HG03280 (cell line): ENCODE results near the gene TEKTIP1.

Experiments
- ATAC-seq: cut with Tn5 transposase; IDR thresholded peaks from one replicate; pipeline ENCODE4 v1.9.1; 2021; ENCODE audit warnings: mild to moderate bottlenecking, moderate library complexity; ENCODE audit not compliant: unreplicated experiment

Gene TEKTIP1

DNA sequence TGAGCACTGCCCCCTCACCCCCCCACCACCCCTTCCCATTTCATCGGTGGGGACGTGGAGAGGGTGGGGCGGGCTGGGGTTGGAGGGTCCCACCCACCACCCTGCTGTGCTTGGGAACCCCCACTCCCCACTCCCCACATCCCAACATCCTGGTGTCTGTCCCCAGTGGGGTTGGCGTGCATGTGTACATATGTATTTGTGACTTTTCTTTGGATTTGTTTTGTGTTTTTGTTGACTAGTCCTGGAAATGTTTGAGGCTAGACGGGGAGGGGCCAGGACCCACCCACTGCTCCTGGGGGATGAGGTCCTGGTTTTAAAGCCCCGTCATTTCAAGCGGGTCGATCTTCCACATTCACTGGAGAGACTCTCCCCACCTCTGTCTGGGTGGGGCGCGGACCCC lies 3.0 kb upstream of the TEKTIP1 start:
- no peak for ATAC-seq

DNA sequence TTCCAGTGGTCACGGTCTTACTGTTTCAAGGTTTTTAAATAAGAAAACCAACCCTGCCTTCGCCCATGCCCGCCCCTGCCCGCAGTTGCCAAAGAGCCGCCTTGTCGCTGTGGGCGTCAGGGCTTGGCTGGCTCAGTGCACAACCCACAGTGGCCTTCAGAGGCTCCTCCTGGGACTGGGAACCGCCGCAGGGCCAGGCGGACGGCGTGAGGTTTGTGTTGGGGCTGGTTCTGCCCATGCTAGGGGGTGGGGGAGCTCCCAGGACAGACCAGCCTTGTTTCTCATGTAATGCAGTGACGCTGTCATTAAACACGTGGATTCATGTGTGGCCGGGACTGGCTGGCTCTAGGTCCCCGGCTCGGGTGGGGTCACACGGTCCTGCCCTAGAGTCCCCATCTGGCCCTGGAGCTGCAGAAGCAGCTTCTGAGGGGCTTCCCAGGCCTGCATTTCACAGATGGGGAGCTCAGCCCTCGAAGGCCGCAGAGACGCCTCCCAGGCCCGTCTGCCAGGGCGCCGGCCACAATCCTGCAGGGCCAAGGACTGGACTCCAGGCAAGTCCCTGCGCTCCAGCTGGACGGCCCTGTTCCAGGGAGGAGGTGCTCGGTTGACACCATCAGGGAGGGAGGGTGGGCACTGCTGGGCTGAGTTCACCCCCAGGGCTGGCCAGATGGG lies 2.4 kb upstream of the TEKTIP1 start:
- ATAC-seq: no peak

DNA sequence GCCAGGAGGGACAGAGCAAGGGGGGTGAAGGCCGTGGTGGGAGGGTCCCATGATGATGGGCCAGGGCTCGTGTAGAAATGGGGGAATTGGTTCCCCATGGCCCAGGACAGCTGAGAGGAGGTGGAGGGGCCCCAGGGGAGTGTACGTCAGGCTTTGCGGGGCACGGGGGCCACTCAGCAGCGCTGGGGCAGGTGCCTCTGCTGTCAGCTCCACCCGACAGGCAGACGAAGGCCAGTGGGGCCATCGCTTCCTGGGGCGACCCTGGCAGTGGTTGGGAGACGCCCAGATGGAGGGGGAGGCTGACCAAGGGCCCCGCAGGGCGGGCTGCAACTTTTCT lies 1.9 kb upstream of the TEKTIP1 start:
- no peak for ATAC-seq

DNA sequence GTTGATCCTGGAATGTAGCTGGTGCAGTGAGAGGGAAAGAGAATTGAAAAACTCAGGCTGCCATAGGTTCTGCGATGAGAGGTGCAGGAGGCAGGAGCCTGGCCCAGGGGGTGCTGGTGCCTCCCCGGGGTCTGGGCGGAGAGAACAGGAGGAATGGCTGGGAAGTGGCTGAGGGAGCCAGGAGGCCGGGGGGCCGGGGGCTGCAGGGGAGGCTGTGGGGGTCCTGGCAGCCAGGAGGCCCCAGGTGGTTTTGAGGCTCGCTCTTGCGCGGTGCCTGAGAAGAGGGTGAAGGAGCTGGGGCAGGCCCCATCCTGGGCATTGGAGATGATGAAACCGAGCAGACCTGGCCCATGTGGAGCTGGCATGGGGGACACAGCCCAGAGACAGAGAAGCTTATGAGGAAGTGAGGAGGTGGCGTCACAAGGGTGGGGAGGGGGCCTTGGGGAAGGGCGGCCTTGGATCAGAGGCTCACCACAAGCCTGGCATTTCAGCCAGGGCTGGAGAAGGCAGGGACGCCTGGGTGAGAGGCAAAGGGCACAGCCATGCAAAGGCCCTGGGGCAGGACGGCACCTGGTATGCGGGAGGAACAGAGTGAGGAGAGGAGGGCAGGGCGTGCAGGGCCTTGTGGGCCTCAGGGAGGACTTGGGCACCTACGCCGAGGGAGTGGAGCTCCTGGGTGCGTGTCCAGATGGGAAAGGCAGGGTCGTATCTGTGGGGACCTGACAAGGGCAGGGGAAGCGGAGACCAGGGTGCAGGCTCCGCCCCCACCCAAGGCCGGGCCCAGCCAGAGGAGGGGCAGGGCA lies 1.3 kb upstream of the TEKTIP1 start:
- ATAC-seq: no peak

DNA sequence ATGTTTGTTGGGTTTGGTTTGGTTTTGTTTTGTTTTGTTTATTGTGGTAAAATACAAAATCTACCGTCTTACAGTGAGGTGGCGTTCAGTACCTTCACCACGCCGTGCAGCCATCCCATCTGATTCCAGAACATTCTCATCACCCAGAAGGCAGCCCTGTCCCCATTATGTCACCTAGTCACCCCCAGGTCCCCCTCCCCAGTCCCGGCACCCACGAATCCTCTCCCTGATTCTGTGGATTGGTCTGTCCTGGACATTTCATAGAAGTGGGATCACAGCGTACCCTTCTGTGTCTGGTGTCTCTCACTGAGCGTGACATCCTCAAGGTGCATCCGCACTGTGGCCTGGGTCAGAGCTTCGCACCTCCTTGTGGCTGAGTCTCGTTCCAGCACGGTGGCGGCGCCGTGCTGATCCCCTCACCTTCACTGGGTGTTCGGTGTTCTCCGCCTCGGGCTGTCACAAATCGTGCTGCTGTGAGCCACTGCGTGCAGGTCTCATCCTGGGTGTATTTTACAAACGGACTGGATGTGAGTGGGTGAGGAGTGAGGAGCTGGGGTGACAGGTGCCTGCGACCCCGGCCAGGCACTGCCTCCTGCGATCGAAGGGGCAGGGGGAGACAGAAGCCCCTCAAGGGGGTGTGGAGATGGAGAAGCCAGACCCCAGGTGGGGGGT lies 580 bp upstream of the TEKTIP1 start:
- ATAC-seq: no peak

DNA sequence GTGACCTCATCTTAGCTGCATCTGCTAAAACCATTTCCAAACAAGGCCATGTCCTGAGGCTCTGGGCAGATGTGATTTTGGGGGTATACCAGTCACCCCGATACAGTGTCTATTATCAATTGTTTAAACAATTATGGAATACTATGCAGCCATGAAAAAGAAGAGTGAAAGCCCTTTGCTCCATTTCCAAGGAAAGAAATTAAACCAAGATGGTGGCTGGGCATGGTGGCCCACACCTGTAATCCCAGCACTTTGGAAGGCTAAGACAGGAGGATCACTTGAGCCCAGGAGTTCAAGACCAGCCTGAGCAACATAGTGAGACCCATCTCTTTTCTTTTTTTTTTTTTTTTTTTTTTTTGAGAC lies 763 bp downstream of the TEKTIP1 start:
- ATAC-seq: no peak

DNA sequence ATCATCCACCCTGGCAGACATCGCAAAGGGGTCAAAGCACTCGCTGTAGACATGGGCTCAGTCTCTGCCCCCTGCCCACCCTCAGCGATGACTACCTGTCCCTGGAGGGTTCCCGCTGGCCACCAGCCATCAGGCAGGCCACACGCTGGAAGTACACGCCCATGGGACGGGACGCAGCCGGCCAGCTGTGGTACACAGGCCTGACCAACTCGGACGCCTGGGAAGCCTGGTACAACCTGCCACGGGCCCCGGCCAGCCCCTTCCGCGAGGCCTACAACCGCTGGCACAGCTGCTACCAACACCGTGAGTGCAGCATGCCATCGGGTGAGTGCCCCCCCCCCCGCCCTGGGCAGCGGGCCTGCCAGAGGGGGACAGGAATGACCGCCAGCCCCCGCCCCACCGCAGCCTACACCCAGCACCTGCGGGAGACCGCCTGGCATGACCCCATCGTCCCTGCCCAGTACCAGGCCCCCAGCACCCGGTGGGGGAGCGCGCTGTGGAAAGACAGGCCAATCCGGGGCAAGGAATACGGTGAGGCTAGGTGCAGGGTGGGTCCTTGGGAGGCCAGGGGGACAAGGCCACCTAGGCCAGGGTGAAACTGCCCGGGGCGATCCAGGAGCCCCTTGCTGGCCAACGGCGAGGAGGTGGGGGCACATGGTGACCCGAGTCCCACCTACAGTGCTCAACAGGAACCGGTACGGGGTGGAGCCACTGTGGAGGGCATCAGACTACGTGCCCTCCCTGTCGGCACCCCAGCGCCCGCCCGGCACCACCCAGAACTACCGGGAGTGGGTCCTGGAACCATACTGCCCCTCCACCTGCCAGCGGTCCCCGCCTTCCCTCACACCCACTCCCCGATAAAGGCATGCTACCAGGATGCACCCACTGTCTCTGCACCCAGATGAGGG lies 4.4 kb downstream of the TEKTIP1 start:
- no peak for ATAC-seq

DNA sequence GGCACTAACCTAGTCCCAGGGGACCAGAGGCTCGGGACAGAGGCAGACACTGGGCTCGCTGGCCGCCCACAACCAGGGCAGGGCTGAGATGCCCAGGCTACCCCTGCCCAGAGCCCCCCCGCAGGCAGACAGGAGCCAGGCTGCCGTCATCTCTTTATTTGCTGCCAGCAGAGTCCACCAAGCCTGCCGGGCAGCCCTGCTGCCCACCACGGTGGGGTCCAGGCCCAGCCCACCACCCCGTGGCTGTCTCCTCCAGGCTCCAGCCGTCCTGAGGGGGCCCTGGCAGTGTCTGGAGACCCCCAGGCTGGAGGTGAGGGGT lies 5.0 kb downstream of the TEKTIP1 start:
- no peak for ATAC-seq

DNA sequence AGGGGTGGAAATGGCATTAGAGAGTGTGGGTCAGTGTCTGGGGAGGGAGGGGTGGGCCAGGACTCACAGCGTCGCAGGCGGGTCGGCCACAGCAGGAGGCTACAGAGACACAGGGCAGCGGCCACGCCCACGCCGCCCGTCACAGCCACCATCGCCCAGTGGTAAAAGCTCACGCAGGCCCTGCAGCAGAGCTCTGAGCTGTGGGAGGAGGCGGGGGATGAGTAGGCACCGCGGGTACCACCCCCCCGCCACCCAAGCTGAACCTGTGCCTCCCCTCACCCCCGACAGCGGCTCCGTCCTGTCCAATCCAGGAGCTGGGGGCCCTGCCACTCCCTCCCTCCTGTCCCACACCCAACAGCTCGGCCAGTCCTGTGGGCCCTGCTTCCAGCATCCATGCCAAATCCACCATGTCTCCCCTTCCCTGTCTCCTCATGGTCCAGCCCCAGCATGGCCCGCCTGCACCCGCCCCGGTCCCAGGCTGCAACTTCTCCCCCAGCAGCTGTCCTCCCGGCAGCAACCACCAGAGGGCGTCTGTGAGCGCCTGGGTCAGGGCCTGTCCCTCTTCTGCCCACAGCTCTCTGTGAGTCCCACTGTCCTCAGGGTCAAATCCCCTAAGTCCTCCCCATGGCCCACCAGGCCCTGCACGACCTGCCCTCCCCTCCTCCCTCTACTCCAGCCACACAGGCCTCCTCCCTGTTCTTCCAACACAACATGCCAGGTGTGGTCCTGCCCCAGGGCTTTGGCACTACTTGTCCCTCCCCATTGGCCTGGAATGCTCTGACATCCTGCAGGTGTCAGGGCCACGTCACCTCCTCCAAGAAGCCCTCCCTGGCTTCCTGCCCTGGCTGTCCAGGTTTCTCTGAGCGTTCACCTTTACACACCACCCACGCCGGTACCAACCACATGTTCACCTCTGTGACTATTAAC lies 6.0 kb downstream of the TEKTIP1 start:
- no peak for ATAC-seq

DNA sequence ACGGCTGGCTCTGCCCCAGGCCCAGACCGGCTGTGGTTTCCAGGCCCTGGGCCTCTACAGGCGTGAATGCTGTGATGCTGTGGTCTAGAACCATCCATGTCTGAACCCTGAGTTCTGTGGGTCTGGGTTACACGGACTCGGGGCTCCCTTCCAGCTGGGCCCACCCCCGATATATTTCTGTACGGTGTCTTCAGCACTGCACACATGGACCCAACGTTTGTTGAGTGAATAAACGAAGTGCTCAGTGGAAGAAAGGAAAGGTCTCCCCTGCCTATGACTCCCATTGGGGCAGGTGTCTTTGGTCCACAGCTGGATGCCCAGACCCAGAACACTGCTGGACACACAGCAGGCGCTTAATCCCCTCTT lies 6.7 kb downstream of the TEKTIP1 start:
- no peak for ATAC-seq

DNA sequence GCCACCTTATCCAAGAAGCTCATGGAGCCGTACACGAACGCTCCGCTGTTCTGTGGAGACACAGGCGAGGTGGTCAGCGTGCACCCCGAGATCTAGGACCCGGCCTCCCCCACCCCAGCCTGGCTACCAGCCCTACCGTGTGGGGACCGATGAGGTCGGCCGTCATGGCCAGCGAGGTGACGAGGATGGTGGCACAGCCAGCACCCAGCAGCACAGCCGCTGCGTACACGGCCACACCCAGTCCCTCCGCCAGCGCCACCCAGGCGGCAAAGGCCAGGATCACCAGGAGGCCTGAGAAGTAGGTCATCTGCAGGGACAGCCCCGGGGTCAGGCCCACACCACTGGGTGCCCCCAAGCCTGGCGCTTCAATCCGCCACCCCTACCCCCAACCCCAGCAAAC lies 7.1 kb downstream of the TEKTIP1 start:
- no peak for ATAC-seq

DNA sequence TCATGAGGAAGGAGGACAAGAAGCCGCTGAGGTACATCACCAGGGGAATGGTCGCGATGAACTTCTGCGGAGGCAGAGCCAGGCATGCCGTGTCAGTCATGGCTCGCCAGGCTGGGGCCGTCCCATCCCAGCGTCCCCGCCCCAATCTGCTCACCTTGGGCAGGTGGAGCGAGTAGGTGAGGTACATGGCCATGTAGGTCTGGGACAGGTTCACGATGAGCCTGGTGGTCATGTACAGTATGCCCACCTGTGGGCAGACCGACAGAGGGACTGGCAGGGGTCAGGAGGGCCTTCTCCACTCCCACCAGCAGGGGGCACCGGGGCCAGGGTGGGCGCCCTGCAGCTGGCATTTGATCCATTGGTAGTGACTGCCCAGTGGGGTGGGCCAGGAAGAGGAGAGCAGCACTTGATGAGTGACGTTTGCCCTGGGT lies 8.3 kb downstream of the TEKTIP1 start:
- no peak for ATAC-seq

DNA sequence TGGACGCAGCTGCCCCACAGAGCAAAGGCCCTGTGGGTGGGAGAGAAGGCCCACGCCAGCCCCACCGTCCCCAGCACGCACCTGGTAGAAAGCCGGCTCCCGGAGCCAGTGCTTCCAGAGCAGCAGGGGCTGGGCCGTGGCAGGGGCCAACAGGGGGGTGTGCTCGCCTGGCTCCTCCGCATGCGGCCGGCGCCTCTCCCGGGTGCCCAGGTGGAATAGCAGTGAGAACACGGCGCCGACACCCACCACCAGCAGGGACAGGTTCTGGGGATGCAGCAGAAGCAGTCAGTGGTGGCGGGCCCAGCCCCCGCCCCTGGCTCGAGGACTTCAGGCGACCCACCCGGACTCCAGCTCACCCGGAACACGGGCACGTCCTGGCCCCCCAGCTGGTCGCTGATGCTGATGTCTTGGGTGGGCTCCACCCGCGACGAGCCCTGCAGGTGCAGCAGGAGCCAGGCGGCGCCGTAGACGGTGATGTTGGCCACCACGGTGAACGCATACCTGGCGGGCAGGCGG lies 8.9 kb downstream of the TEKTIP1 start:
- no peak for ATAC-seq

DNA sequence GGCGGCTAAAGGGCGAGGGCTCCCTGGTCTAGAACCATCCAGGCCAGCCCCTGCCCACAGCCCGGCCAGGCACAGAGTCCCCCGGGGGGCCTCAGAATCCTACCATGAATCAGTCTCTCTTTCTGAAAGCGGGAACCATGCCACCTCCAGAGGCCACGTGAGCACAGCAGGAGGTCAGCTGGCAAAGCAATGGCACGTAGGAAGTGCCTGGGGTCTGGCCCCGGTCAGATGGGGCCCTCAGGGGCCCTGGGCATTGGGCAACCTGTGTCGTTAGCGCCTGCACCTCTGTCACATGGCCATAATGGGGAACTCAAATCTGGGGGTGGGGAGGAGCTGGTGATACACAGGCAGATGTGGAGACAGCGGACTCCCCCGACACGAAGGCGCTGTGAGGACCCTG lies 9.6 kb downstream of the TEKTIP1 start:
- no peak for ATAC-seq

DNA sequence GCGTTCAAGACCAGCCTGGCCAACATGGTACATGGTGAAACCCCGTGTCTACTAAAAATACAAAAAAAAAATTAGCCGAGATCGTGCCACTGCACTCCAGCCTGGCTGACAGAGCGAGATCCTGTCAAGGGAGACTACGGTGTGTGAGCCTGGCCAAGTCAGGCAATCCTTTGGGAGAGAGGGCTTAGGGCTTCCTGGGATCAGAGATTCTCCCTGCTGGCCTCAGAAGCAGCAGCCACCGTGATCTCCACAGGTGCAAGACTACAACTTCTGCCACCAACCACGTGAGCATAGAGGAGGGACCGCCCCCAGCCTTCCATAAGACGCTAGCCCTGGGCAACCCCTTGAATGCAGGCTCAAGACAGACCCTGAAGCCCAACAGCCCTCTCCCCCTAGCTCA lies 10.8 kb downstream of the TEKTIP1 start:
- ATAC-seq: no peak

DNA sequence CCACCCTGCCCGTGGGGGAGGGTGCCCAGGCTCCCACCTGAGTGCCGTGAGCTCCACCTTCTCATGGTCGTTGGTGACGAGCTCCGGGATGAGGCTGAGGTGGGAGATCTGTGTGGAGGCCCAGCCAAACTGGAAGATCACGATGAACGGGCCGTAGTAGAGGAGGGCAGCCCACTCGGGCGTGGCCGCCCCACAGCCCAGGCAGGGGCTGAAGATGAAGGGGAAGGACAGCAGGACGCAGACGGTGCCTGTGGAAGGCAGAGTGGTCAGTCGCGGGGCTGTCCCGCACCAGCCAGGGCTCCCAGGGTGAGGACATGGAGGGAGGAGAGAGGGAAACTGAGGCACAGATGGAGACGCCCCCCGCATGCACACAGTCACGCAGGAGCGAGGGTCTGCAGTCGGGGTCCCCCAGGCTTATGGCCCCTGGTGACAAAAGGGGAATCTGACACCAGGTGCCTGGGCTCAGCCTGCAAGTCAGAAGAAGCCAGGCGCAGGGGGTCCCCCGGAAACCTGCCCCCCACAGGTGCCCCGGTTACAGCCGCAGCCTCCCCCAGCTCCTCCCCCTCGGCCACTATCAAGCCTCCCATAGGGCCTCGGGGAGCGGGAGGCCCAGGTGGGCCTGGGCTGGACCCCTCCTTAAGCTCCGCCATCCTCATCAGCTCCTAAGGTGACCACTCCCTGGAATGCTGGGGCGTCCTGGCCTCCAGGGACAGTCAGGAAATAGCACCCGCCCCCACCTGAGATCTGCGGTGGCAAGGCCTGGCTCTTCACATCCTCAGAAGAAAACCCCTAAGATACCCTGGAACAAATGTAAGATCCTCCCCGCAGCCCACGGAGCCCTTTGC lies 12.2 kb downstream of the TEKTIP1 start:
- ATAC-seq: no peak

DNA sequence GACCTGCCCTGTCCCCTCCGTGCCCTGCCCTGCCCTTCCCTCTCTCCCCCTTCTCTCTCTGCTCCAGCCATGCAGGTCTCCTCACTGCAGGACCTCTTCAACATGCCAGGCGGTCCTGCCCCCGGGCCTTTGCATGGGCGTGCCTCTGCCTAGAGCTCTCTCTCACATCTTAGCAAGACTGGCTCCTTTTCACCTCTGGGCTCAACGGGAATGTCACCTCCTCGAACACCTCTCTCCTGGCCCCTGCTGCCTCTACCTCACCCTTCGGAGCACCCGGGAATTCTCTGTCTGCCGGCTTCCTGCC lies 12.8 kb downstream of the TEKTIP1 start:
- ATAC-seq: no peak

DNA sequence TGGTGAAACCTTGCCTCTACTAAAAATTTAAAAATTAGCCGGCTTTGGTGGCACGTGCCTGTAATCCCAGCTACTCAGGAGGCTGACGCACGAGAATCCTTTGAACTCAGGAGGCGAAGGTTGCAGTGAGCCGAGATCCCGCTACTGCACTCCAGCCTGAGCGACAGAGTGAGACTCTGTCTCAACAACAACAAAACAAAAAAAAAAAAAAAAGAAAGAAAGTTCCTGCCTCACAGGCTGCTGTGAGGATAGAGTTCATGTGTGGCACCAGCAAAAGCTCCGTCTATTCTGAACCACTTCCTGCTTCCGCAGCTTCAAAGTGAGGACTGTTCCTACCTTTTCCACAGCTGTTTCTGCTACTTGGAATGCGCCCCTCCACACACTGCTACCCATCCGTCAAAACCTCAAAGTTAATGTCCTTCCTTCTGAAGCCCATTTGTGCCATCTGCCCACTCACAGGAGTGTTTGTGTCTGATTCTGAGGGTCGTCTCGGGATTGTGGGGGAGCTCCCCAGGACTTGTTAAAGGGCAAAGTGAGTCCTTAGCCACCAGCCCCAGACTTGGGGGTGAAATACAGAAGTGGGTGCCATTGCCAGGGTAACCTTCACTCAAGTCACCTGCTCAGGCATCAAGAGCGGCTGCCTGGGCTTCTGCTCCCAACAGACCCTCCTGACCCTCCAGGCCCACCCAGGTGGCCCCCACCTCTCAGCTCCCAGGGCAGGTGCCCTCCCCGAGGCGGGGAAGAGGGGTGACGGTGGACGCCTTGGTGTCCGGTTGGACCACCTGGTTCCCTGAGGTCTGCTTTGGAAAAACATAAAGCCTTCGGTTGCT lies 15.5 kb downstream of the TEKTIP1 start:
- ATAC-seq: no peak
